Parathyroid adenoma (tissue), 2 donors: Measurements from ENCODE around the gene DGCR8.

ENCODE experiments used
- H2AFZ ChIP-seq: fragments of 300-600 bp; sonication (generic); one replicate; pipeline ENCODE4 v1.7.0; 2017; ENCODE audit warnings: antibody characterized with exemption, mild to moderate bottlenecking
- H3K27ac ChIP-seq: fragments of 300-600 bp; sonication (generic); one replicate; pipeline ENCODE4 v1.7.0; 2017
- H3K27me3 ChIP-seq: fragments of 300-600 bp; sonication (generic); one replicate; pipeline ENCODE4 v1.7.0; 2017; ENCODE audit warnings: low read length; ENCODE audit not compliant: control insufficient read depth, insufficient read depth
- H3K36me3 ChIP-seq: fragments of 300-600 bp; sonication (generic); one replicate; pipeline ENCODE4 v1.7.0; 2017; ENCODE audit warnings: low read length; ENCODE audit not compliant: control insufficient read depth, insufficient read depth
- H3K4me1 ChIP-seq: fragments of 300-600 bp; sonication (generic); one replicate; pipeline ENCODE4 v1.7.0; 2017; ENCODE audit warnings: control low read depth
- H3K4me2 ChIP-seq: fragments of 300-600 bp; sonication (generic); one replicate; pipeline ENCODE4 v1.7.0; 2017; ENCODE audit warnings: low read length
- H3K4me3 ChIP-seq: fragments of 300-600 bp; sonication (generic); one replicate; pipeline ENCODE4 v1.7.0; 2017; ENCODE audit warnings: low read depth, low read length
- H3K79me2 ChIP-seq: fragments of 300-600 bp; sonication (generic); one replicate; pipeline ENCODE4 v1.7.0; 2017; ENCODE audit warnings: control low read depth
- H3K9ac ChIP-seq: fragments of 300-600 bp; sonication (generic); one replicate; pipeline ENCODE4 v1.7.0; 2017; ENCODE audit warnings: mild to moderate bottlenecking
- H3K9me3 ChIP-seq: fragments of 300-600 bp; sonication (generic); one replicate; pipeline ENCODE4 v1.7.0; 2017; ENCODE audit warnings: low read length; ENCODE audit not compliant: control insufficient read depth
- CTCF ChIP-seq: fragments of 300-600 bp; sonication (generic); IDR thresholded peaks from one replicate; pipeline ENCODE4 v1.7.0; 2017; ENCODE audit warnings: antibody characterized with exemption, mild to moderate bottlenecking
- donor health status: primary hyperparathyroidism.

DGCR8 gene

DNA sequence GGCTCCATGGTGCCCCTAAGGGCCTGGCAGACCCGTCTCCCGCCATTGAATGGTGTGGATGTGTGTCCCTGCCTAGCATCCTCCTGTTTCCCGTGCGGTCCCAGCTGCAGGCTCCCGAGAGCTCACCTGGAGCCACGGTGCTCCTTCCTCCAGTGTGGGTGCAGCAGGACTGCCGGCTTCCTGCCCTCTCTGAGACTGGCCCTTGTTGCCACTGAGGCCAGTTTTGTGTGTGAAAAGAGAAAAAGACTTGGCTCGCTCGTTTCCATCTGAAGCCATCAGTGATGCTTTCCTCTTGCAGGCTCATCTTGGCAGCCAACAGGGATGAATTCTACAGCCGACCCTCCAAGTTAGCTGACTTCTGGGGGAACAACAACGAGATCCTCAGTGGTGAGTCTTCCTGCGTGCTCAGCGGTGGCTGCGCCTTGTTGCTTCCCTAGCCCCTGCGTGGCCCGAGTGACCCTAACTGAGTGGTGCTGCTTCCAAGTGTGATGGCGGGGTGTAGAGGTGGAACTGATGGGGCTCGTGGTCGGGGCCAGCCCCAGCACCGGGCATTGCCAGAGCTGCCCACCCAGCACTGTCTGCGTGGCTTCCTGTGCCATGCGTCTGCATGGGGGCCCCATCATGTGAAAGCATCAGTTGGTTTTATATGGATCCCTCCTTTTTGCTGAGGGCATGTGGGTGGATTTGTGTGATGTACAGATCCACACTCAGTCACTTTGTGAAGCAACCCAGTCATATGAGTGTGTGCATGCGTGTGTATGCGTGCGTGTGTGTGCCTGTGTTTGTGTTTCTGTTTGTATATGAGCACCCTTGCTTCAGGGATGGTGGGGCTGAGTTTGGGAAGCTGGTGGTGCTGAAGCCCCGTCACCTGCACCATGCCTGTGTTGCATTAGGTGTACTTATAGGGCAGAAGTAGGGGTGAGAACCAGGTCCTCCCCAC lies 36.7 kb upstream of the DGCR8 start:
- no peaks in the 10 kb centered on the region for H3K27me3 ChIP-seq
- H3K79me2 ChIP-seq = no peaks in the 10 kb centered on the region
- no peaks in the 10 kb centered on the region for H3K4me1 ChIP-seq
- H3K4me2 ChIP-seq = no peak overlapping the region
- no peak for TF ChIP-seq CTCF
- H3K36me3 ChIP-seq = no peaks in the 10 kb centered on the region
- H2AFZ ChIP-seq = no peak overlapping the region
- no peaks in the 10 kb centered on the region for H3K9me3 ChIP-seq
- H3K27ac ChIP-seq = no peak overlapping the region
- H3K4me3 ChIP-seq = no peak overlapping the region
- H3K9ac ChIP-seq = no peak overlapping the region

GRCh38 chr22:20043997-20044342 lies 36.1 kb upstream of the DGCR8 start:
- TF ChIP-seq CTCF = no peak

DNA sequence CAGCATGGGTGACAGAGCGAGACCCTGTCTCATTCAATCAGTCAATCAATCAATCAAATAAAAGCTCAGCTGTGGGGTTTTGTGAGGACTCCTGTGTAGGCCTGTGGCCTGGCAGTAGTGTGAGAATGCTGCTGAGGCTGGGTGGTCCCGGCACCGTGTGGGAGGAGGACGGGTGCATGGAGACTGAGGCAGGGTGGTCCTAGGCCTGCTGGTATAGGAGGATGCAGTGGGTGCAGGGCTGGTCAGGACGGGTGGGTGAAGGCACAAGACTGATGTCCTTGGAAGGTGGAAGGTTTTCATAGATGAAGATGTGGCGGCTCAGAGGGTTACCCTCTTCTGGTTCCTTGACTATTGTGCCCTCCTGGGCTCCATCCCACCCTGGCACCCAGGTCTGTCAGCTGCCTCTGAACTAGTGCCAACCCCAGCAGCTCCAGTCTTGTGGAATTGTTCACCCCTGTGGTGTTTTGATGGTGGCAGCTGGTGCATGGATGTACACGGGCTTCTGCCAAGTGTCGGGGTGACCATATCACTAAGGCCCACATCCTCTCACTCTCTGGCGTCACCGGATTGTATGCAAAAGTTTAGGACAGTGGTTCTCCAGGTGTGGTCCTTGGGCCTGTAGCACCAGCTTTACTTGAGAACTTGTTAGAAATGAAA lies 35.4 kb upstream of the DGCR8 start:
- H3K9me3 ChIP-seq = no peaks in the 10 kb centered on the region
- no peaks in the 10 kb centered on the region for H3K36me3 ChIP-seq
- no peak for TF ChIP-seq CTCF
- no peak overlapping the region for H3K27ac ChIP-seq
- no peak overlapping the region for H3K9ac ChIP-seq
- no peak overlapping the region for H2AFZ ChIP-seq
- H3K27me3 ChIP-seq = no peaks in the 10 kb centered on the region
- H3K4me3 ChIP-seq = no peak overlapping the region
- H3K4me1 ChIP-seq = no peaks in the 10 kb centered on the region
- H3K4me2 ChIP-seq = no peak overlapping the region
- H3K79me2 ChIP-seq = no peaks in the 10 kb centered on the region

More at GRCh38 chr22:20043997-20044342, 36.1 kb upstream of the DGCR8 start:
- Histone ChIP-seq H2AFZ (no peak overlapping the region), H3K36me3 (no peaks in the 10 kb centered on the region), H3K9me3 (no peaks in the 10 kb centered on the region), H3K79me2 (no peaks in the 10 kb centered on the region), H3K27me3 (no peaks in the 10 kb centered on the region), H3K4me2 (no peak overlapping the region), H3K4me3 (no peak overlapping the region), H3K27ac (no peak overlapping the region), H3K4me1 (no peaks in the 10 kb centered on the region), H3K9ac (no peak overlapping the region)

DNA sequence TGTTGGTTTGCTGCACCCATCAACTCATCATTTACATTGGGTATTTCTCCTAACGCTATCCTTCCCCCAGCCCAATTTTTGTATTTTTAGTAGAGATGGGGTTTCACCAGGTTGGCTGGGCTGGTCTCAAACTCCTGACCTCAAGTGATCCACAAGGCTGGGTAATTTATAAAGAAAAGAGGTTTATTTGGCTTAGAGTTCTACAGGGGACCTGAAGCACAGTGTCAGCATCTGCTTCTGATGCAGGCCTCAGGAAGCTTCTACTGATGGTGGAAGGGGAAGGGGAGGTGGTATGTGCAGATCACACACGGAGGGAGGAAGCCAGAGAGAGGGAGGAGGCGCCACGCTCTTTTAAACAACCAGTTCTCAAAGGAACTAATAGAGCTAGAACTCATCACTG lies 33.3 kb upstream of the DGCR8 start:
- Histone ChIP-seq H3K4me2 (no peak overlapping the region), H3K9ac (no peak overlapping the region), H3K27ac (no peak overlapping the region), H2AFZ (no peak overlapping the region), H3K27me3 (no peaks in the 10 kb centered on the region), H3K9me3 (no peaks in the 10 kb centered on the region), H3K4me3 (no peak overlapping the region), H3K79me2 (no peaks in the 10 kb centered on the region), H3K36me3 (no peaks in the 10 kb centered on the region), H3K4me1 (no peaks in the 10 kb centered on the region)
- no peak for TF ChIP-seq CTCF
